Right lung (tissue), 5 donors: ENCODE measurements around the gene STX10. TPM values are rescaled to one million over a fixed set of nuclear protein-coding genes. Genes with fewer than 3 reads are reported as not detected.

Experiments
- DNase-seq, 2 donors: peaks; one replicate each; pipeline ENCODE4 v3.0.0-alpha.2; 2013
- polyA plus RNA-seq, 5 donors: library from polyadenylated mRNA; unstranded; fragments of 120-200 nt; gene quantifications; one replicate each; pipeline versions ENCODE4 v1.2.1 to v1.2.3, GENCODE V29; 2013; ENCODE audit warnings: inconsistent platforms in 1 of 5, low replicate concordance in 1 of 5; ENCODE audit not compliant: insufficient read length in 5 of 5, insufficient read depth in 1 of 5

STX10 gene
- polyA plus RNA-seq, 5 donors, result 59.0 to 93.4 (median 65.1) TPM

- no peak for DNase-seq
Measured at GRCh38 chr19:13121551-13122274, 28.5 kb downstream of the STX10 start.

DNA sequence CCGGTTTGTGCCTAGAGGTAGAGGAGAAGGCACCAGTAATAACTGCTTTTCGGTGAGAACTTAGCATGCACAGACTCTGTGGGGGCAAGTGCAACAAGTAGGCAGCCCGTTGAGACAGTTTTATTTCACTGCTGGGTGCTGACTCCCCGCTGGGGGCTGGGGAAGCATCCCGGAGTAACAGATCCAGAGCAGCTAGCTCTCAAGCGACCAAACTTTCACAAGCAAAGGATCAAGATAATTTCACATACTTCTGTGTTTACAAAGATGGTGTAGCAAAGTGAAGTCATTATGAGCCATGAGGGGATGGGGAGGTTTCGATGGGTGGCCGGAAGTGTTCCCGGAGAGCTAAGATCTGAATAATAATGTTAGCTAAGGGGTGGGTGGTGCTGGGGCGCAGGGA, 29.4 kb downstream of the STX10 start:
- no peak for DNase-seq

DNA sequence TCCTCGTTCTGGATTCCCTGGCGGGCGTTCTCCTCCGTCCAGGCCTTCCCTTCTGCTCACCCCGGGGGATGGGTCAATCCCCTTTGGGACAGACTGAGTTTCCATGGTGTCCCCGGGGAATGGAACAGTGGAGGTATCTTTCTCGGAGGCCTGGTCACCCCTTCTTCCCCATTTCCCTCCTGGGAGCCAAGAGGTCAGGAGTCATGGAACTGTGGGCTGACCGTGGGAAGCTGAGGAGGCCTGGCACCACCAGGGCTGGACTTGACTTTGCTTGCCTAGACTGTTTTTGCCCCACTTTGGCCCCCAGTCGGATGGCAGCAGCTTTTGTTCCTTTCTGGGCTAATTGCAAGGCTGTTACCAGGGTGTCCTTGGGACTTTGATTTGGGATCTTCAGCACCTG, 30.1 kb downstream of the STX10 start:
- DNase-seq, result no peak

DNA sequence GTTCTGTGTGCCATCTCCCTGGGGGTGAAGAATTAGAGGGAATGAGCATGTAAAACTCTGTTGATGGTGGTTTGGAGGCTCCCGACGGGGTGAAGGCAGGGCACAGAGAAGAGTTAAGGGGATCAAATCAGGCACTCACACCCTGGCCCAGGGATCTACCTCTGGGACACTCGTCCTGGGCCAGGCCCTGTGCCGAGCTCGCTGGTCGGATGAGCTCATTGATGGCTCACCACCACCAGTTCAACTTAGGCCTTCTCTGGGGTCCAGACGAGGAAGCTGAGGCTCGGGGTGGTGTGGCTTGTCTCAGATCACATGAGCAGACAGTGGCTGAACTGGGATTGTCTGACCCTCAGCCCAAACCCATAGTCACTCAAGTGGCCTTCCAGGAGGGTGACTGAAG, 30.5 kb downstream of the STX10 start:
- DNase-seq, result no peak

GRCh38 chr19:13118424-13119193, 31.6 kb downstream of the STX10 start:
- DNase-seq, result no peak

DNA sequence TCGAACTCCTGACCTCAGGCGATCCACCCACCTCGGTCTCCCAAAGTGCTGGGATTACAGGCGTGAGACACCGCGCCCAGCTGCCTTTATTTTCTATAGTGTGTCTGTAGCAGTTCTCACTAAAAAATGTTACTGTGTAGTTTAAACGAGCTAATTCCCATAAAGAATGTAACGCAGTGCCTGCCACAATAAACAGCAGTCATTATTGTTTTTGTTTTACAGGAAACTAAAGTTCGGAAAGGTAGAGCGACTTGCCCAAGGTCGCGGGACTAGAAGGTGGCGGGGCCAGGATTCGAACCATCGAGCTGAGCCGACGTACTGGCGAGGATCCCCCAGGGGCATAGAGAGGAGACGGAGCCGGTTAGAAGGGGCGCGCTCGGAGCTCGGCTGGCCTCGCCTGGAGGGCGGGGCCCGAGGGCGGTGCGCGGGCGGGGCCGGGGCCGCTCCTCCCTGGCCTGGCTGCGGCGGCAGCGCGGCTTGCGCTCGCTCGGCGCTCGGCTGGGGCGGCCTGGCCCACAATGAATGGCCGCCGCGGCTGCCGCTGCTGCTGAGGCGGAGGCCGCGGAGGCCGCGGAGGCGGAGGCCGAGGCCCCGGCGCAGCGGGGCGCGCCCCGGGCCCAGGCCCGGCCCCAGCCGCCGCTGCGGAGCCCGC, 32.3 kb downstream of the STX10 start, which contains the start of gene NACC1:
Gene NACC1 (plus strand): TSS at position 493 of the 652 bp plus-strand sequence. CDS start 16,944 bp downstream, outside the sequence.
- peak; percentile 79 to 80 for DNase-seq

- no peak for DNase-seq
Measured at GRCh38 chr19:13117176-13117771, 32.9 kb downstream of the STX10 start.

DNA sequence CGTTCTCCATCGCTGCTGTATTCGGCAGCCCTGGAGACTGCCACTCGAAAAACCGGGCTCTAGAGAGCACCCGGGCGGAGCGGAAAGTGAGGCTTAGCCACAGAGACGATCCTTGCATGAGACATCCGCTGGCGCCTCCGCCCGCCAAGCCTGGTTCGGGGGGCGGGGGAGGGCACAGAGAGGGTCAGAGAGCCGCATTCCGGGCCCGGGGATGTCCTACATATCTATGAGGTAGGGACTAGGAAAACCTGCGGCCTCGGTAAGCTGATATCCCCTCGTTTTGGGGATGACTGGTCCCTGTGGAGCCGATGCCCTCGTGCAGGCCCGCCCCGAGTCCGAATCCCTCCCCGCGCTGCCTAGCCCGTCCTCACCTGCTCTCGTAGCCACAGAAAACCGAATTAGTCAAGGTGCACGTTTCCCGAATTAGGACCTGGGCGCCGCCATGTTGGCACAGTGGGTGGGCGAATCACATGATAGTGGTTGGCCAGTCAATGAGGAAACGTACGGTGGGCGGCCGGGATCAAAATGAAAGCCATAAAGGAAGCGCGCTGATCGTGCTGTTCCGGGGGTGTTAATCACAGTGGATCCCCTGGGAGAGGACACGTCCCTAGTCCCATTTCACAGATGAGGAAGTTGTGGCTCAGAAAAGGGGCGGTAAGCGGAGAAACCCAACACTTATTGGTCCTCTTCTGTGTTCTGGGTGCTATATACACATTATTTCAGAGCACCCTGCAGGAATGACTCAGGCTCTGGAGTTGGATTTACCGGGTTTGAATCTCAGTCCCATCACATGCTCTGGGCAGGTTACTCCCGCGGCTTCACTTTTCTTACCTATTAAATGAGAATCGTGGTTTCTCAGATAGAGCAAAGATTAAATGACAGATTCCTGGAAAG, 33.6 kb downstream of the STX10 start, which contains the start of gene TRMT1:
Gene TRMT1 (minus strand): TSS at position 459 of the 894 bp plus-strand sequence. CDS start 341 bp downstream, at position 118.
- peak; percentile 84 for DNase-seq

DNA sequence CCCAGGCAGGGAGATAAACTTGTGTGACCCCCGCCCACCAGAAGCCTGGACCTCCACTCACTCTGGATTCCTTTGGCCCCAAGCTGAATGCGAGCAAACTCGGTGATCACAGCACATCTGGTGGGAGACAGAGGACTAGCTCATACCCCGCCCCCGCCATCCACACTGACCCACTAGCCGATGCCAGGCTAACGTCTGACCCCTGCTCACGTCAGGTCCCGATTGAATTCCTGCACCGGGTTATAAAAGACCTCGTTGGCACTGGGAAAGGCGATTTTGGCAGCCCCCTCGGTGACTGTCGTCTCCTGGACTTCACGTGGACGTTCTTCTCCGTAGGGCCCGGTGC, 34.3 kb downstream of the STX10 start:
- no peak for DNase-seq

GRCh38 chr19:13112555-13112954, 37.6 kb downstream of the STX10 start:
- no peak for DNase-seq

GRCh38 chr19:13110099-13110610, 40.0 kb downstream of the STX10 start:
- DNase-seq, result no peak

- no peak for DNase-seq
Measured at GRCh38 chr19:13109361-13110098, 40.6 kb downstream of the STX10 start.

DNA sequence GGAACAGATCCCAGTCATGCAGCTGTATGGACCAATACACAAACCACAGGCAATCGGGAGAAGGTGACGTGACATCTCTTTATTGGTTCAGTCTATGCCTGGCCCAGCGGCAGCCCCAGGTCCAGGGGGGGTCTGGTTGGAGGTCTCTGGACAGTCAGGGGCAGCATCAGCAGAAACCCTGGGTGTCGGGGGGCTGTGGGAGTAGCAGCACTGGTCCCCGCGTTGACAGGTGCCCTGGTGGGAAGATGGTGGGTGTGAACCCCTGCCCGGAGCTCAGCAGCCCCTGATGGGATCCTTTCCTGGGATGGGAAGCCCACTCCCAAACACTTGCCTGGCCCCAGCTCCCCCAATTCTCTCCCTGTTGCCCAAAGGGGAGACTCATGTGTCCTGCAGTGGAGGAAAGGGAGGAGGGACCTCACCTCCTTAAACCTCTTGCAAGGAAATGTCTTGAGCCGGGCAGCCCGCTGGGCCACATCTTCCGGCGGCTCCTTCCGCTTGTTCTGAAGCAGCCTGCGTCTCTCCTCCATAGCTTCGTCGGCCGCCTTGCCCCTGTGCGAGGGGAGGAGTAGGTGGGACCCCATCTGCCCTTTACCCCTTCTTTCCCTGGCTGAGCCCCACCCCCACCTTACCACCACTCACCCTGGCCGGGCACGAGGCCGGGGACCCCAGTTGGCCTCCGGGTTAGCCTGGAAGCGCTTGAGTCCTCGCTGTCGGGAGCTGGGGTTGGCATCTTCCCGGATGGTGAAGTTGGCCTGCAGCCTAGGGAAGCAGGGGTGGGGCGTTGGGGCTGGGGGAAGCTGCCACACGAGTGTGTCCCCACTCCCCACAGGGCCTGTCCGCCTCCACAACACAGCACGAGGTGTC, 45.1 kb downstream of the STX10 start:
- DNase-seq, result no peak

- DNase-seq, result no peak
Measured at GRCh38 chr19:13104360-13104847, 45.8 kb downstream of the STX10 start.

- no peak for DNase-seq
Measured at GRCh38 chr19:13103581-13104359, 46.4 kb downstream of the STX10 start.

DNA sequence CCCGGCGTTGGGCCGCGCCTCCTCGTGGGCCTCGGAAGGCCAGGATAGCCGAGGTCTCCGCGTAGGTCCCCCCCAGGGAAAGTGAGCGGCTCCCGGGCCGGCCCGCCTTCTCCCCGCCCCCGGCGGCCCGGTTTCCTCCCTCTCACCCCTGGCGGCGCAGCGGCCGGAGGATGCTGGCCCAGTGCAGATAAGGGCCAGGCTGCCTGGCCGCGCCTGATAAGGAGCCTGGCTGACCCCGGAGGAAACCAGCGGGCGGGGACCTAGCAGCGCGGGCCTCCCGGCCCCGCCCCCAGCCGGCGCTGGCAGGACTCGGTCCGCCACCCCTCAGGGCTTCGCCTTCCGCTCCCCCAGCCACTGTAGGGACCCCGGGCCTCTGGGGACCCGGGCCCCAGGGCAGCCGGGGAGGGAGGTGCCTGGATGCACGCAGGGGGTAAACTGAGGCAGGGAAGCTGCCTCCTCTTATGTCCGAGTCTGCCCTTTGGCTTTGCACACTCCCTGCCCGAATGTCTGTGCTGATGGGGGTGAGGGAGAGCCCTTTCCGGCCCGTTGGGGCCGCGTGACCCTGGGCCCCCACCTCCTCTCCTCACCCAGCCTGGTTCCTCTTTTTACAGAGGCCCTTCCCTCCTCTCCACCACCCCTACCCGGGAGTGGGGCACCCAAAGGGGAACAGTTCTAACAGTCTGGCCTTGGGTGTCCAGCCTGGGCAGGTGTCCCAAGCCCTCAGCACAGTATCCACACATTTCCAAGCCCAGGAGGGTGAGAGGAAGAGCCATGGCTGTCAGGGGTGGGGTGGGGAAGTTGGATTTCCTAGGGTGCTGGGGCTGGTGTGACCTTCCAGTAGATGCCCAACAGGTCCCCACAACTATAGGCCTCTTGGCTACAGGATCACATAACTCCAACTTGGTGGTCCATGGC, 47.3 kb downstream of the STX10 start, which contains the start of gene LYL1:
Gene LYL1 (minus strand): TSS at position 193 of the 915 bp plus-strand sequence. CDS start 1,687 bp downstream, outside the sequence.
- no peak for DNase-seq

- no peak for DNase-seq
Measured at GRCh38 chr19:13102416-13102665, 47.8 kb downstream of the STX10 start.
